22Rv1 (cell line): ENCODE results near the gene CSNK2B.

Experiments used
- CTCF ChIP-seq: fragments of 450-650 bp; IDR thresholded peaks from 2 replicates; pipeline ENCODE4 v1.5.1; 2017; ENCODE audit warnings: mild to moderate bottlenecking
- ZFX ChIP-seq: fragments of 450-650 bp; IDR thresholded peaks from 2 replicates; pipeline ENCODE4 v1.6.1; 2017; ENCODE audit warnings: antibody characterized with exemption, borderline replicate concordance

DNA sequence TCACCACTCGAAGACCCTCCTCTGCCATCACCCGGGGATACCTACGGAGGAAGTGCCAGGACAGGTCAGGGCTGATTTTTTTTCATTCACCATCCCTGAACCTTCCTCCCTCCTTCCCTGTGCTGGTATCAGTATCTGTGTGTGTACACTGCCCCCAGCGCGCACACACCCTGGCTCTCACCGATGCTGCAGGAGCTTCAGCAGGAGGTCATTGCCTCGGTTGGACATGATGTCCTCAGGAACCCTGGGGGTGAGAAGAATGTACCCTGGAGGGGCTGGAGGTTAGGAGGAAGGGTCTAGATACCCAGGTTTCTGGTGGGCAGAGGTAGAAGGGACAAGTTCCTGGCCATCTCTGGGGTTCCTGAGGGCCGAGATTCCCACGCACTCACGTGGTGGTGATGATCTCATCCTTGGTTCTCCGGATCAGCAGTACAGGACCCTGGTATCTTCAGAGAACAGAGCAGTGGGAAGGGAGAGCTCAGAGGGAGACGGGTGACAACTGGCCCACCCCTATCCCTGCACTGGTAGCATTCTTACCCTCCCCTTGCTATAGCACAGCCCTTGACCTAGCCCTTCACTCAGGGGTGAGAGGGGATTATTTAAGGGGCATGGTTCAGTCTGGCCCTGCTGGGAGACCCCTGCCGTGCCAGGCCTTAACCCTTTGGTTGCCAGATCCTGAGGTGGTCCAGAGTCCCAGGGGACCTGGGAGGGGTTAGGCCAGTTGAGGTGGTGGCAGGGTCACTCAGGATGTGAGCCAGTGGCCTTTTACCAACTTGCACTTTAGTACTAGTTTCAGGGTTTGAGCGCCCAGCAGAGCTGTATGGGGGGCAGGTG is 22.2 kb downstream of the CSNK2B start:
- TF ChIP-seq CTCF (no peak), ZFX (no peak)
